Choroid plexus epithelial cell (primary cell): Measurements from ENCODE around the gene CDC7.
"Not testable (repeated sequence)": the region's sequence is repeated elsewhere in the genome, so short reads cannot be mapped to it uniquely, and the experiment has no call there.

Source experiments
- DNase-seq: peaks from one replicate; pipeline ENCODE4 v3.0.0-alpha.2; 2010; ENCODE audit warnings: low read depth
- H3K4me3 ChIP-seq: 2 replicates; pipeline ENCODE4 v1.5.1; 2011; ENCODE audit warnings: low read depth, mild to moderate bottlenecking, control low read depth, low read length, moderate library complexity
- TF ChIP-seq, protein P1 (sequence below): conservative IDR thresholded peaks from 2 replicates; pipeline ENCODE4 v1.5.1; 2011; ENCODE audit warnings: low read depth, mild to moderate bottlenecking, control low read depth, inconsistent platforms, low read length, moderate library complexity

CDC7 gene

DNA sequence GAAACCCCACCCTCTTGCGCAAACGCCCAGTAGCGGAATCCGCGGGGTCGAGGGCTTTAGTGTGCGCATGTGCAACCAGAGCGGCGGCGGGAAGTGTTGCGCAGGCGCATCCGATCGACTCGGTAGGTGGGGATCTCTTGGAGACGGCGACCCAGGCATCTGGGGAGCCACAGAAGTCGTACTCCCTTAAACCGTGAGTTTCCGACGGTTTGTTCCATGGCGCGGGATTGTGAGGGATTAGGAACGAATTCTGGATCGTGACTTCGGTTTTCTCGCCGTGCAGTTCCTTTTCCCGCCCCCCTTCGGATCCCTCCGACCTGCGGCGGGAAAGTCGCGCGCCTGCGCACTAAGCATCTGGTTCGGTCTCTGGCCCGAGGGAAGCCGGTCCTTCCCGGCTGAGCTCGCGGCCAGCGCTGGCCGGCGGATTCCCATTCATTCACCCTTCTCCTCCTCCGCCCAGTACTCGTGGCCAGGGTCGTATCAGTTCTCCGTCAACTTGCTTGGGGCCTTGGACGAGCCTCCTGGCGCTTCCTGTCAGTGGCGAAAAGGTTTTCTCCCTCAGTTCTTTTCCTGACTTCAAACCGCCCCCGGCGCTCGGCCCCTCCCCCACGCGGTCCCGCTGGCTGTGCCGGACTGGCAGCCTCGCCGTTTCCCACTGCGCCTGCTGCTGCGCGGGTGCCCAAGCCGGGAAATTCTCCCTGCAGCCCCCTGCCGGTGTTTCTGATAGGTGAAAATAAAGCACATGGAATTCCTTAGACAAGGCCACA is at the start of gene CDC7:
TSS of gene CDC7 (plus strand) at position 96 of the 767 bp plus-strand sequence. CDS start 866 bp downstream, outside the sequence.
- peak; percentile 93 for DNase-seq
- peak within 1 kb of the TSS; percentile 69 for H3K4me3 ChIP-seq
- TF ChIP-seq, protein P1, sequence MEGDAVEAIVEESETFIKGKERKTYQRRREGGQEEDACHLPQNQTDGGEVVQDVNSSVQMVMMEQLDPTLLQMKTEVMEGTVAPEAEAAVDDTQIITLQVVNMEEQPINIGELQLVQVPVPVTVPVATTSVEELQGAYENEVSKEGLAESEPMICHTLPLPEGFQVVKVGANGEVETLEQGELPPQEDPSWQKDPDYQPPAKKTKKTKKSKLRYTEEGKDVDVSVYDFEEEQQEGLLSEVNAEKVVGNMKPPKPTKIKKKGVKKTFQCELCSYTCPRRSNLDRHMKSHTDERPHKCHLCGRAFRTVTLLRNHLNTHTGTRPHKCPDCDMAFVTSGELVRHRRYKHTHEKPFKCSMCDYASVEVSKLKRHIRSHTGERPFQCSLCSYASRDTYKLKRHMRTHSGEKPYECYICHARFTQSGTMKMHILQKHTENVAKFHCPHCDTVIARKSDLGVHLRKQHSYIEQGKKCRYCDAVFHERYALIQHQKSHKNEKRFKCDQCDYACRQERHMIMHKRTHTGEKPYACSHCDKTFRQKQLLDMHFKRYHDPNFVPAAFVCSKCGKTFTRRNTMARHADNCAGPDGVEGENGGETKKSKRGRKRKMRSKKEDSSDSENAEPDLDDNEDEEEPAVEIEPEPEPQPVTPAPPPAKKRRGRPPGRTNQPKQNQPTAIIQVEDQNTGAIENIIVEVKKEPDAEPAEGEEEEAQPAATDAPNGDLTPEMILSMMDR: peak; percentile 46

DNA sequence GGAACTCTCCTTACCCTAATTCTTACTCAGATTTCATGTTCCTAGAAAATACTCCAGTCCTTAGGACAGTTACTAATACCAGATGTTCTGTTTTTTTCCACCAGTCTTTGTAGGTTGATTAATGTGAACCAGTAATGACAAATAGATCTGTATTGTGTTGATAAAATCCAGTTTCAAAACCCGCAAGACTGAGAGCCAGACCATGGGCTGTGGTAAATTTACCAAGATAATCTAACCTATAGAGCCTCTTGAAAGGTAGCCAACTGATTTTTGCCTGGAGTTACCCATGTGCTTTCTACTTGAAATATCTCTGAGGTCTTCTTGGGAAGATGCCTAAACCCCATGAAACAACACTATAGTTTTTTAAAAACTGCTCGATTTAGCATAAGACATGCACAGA is 46.5 kb upstream of the CDC7 start:
- no peak for DNase-seq
- no peak overlapping the region for H3K4me3 ChIP-seq
- TF ChIP-seq, protein P1: no peak

GRCh38 chr1:91455334-91455733 is 45.3 kb upstream of the CDC7 start:
- TF ChIP-seq, protein P1: no peak
- no peak overlapping the region for H3K4me3 ChIP-seq
- no peak for DNase-seq

DNA sequence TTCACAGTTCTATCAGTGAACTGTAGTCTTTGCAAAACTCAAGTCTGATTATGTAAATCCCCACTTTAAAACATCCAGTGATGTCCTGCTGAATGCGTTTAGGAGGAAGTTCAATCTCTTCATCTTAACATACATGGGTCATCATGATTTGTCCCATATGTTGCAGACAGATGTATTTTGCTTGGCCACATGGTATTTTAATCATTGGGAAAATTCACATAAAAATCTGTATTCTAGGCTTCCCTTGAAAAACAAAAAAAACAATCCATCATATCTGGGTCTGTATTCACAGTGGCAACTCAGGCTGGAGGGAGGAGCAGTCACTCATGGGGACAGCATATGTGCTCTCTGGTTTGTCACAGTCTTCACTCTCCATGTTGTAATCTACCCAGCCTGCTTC is 44.8 kb upstream of the CDC7 start:
- H3K4me3 ChIP-seq: no peak overlapping the region
- TF ChIP-seq, protein P1: no peak
- DNase-seq: no peak

- H3K4me3 ChIP-seq: not testable (repeated sequence)
Measured at GRCh38 chr1:91465350-91465749, 35.3 kb upstream of the CDC7 start.

DNA sequence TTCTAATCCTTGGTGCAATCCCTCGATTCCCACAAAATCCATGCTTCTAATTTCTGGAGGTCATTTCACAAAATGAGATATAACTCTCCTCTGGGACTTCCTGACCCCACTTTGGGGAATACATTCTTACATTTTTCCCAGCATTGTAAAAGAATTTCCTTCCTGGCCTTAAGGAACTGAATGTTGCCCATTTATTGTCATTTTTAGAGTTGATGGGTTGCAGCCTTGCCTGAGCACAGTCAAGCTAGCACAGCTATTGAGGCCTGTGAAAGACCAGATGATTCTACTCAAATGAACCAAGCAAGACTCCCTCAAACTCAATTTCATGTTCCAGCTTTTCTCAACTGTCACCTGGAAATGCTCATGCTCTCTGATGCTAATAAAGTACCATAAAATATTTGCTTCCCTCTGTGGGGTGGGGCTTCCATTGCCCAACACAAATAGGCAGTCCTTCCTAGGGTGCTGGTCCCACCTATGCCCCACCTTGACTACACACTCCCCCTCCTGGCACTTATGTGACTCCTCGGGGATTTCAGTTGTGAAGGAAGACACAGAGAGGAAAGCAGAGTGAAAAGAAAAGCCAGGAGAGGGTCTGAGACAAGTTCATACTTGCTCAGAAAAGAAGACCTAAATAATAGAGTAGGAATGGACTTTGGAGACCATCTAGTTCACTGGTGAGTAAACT is 24.0 kb upstream of the CDC7 start:
- H3K4me3 ChIP-seq: no peak overlapping the region
- TF ChIP-seq, protein P1: no peak
- no peak for DNase-seq

More at GRCh38 chr1:91465350-91465749, 35.3 kb upstream of the CDC7 start:
- DNase-seq: not testable (repeated sequence)

GRCh38 chr1:91487469-91487868 is 13.2 kb upstream of the CDC7 start:
- no peak overlapping the region for H3K4me3 ChIP-seq
- no peak for DNase-seq
- TF ChIP-seq, protein P1: no peak
